COLO668 (cell line): ENCODE data around the gene HIF1AN.
"Not testable (repeated sequence)": the region's sequence is repeated elsewhere in the genome, so short reads cannot be mapped to it uniquely, and the experiment has no call there.

ENCODE experiments used
- DNase-seq: peaks from one replicate; lab custom pipeline; 2025; ENCODE audit not compliant: unreplicated experiment; lab: John Stamatoyannopoulos, UW

HIF1AN gene

DNA sequence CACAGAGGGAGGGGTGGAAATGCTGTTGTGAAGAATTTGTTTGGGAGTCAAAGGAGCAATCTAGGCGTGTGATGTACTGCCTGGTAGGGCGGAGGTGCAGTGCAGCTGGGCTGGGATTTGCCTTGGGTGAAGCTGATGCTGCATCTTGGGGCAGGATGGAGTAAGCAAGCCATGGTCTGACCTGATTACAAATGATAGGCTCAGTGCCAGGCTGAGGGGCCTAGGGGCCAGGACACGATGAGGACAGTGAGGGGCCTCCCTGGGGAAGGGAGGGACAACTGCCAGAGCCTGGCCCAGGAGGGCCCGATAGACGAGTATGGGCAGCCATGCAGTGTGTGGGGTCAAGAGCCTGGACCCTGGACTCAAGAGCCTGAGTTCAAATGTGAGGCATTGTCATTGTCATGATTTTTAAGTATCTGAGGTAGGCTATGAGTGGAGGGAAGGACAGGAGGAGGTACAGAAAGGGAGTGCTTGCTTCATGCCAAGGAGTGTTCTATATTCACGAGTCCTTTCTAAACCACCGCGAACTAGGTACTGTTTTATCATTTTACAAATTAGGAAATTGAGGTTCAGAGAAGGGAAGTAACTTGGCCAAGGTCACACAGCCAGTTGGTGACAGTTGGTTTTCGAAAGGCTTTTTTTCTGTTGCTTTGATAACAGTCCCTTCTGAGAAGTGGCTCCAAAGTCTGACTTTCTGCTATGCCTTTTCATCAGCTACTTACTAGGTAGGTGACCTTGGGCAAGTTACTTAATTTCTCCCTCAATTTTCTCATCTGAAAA, 29.7 kb downstream of the HIF1AN start:
- DNase-seq, result no peak

- DNase-seq, result no peak
Measured at GRCh38 chr10:100566561-100566960, 30.8 kb downstream of the HIF1AN start.

DNA sequence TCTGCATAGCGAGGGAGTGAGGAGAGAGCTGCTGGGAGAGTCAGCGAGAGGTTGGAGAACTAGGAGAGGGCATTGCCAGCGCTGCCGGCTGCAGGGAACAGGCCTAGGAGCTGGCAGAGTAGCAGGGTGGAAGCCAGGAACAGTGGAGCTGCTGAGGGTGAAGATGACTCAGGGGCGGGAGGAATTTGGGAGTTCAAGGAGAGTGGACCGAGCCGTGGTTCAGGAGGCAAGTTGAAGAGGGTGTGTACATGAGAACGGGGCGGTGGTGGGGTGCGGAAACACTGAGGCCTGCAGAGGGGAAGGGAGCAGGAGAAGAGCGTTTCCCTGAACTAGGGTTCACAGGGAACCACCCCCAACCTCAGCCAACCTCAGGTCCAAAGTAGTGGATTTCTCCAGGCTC, 31.5 kb downstream of the HIF1AN start:
- no peak for DNase-seq

GRCh38 chr10:100567826-100568225, 32.1 kb downstream of the HIF1AN start:
- no peak for DNase-seq

DNA sequence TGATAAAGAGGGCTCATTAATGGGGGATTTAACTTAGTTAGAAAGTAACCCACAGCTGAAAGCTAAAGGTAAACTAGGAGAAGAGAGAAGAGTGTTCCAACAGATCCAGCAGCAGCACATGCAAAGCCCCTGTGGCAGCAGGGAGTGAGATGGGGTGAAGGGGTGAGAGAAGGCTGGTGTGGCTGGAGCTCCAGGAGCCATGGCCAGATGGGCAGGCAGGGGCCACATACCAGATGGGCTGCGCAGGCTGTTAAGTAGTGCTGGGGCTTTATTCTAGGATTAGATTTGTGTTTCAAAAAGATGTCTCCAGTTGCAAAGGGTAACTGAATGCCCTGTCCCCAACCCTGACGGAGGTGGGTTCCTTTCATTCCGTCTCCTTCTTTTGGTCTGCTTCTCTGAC, 33.2 kb downstream of the HIF1AN start:
- DNase-seq, result no peak

DNA sequence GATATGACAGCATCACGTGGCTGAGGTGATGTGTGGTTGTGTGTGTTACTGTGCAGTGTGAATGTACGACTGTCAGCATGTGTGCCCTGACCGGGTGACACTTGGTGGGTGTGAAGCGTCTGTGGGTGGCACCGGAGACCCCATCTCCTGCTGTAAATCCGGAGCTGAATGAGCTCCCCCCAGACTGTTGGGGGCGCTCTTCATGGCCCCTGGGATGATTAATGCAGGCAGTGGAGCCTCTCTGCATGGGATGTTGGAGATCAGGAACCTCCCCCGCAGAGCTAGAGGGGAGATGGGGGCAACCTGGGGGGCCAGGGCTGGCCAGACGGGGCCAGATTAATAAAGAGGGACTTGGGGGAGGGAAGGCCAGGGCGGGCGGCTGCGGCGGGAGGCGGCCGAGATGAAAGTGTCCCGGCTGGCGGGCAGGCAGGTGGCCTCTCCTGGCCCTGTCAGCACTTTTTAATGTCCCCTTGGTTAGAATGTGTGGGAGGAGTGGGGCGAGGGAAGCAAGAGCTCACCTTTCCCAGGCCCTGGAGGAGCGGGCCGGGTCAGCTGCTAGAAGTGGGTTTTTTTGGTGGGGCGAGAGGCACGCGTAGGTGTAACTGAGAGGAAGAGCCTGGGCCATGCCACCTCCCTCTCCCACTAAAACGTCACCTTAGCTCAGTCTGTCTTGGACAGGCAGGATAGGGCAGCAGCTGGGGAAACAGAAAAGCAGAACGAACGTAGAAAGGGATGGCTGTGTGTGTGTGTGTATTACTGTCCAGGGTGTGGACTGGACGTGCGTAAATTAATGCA, 34.1 kb downstream of the HIF1AN start:
- no peak for DNase-seq

- DNase-seq, result no peak
Measured at GRCh38 chr10:100570506-100570905, 34.8 kb downstream of the HIF1AN start.

DNA sequence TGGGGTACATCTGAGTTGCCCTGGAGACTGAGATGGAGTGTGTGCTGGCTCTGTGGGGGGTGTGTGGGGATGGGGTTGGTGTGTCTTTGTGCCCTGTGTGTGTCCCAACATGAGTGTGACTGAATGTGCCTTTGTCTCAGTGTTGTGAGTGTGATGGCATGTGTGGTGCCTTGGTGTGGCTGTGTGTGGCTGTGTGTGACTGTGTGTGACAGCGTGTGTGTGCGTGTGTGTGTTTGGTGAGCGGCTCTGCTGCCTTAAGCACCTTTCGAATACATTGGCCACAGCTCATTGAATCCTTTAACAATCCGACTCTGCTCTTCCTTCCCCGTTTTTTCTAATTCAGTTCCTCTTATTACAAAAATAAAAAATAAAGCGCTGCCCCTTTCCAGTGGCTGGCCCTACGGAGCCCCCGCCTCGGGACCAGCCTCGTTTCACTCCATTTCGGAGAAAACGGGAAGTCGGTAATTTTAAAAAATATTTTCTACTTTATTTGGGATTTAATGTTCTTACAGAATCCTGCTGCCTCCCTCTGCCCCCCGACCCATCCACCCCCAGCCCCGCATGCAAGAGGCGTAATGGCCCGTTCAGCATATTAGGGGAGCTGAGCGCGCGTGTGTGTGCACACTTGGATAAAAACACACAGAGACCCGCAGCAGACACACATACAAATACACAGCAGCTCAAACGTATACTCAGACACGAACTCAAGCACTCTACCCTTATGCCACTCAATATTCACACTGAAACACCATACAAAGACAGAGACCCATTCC, 35.5 kb downstream of the HIF1AN start:
- no peak for DNase-seq

GRCh38 chr10:100575146-100575545, 39.4 kb downstream of the HIF1AN start:
- DNase-seq, result not testable (repeated sequence)

DNA sequence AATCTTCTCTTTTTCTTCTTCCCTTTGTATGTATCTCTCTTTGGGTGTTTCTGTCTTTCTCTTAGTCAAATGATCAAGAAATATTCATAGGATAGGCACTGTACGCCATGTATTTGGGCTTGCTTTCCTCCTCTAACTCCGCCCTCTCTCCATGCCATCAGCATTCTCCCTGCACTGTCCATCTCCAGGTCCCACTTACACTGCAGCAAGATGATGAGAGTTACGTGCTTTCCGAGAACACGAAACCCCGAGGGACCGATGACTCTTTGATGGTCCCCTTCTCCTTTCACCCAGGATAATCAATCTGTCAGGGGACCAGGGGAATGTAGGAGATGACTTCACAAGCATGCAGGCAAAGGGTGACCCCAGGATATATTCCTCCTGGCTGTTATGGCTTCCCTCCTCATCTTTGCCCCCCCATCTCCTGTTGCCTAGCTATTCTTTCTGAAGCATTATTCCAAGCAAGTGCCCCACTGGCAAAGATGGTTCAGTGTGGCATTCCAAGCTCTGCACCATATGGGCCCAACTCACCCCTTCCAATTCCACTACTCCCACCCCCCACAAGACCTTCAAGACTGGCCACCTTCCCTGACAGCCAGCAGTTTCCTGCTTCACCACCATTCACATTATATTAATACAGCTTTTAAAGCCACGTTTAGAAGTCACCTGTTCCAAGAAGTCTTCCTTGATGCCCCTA, 40.0 kb downstream of the HIF1AN start:
- DNase-seq, result no peak

DNA sequence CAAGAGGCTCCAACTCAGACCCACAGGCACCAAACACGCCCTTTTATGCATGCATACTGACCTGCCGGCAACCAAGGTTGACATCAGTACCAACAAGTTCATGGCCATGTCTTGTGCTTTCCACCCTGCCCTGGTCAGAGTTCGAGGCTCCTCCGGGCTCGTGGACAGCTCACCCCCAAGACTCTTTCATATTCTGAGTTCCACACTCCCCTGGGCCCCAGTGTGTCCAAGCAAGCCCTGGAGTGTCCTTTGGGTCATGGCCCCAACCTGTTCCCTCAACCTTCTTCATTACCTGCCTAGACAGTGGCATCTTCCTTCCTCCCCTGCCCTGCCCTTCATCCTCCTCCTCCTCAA, 40.5 kb downstream of the HIF1AN start:
- DNase-seq, result no peak

DNA sequence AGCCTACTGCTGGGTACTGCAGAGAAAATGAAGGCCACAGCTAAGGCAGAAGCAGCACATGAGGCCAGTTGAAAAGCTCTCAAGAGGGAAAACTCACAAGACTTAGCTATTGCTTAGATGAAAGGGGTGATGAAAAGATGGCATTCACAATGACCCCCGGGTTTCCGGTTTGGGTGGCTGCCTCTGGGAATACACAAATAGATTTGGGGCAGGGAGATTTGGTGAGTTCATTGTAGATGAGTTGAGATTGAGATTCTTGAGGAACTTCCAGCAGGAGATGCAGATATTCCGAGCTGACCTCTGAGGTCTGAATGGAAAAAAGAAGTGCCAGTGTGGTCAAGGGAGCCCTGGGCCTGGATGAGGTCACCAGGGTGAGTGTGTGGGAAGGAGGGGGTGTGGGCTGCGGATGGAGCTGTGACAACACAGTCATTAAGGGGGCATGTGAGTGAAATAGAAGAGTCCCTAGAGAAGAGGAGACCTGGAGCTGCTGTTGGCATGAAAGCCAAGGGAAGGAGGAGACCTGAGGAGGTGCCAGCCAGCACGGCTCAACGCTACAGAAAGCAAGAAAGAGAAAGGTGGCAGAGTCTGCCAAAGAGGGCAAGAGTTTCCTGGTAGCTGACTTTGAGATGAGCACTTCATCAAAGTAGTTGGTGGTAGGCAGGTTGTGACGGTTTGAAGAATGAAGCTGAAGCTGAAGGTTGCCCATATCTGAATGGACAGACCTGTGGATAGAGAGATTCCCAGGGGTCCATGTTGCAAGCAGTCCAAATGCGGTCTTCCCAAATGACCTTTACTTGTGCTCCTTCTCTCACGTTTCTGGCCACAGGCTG, 43.7 kb downstream of the HIF1AN start:
- DNase-seq, result no peak

DNA sequence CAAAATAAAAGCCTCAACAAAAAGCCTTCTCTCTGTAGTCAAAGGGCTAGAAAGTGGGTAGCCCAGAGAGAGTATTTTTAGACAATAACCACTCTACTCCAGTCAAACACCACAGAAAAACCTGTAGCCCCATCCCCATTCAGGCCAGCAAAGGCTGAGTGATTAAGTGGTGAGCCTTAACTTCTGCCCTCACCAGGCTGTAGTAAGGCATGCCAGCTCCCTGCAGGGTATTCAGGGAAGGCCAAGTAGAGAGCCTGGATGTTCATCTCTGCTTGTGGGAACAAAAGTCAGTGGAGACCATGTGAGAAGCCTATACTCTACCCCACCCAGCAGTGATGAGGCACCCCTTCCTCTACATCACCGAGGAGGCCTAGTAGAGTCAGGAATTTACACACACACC, 51.2 kb downstream of the HIF1AN start:
- DNase-seq, result no peak

- DNase-seq, result no peak
Measured at GRCh38 chr10:100598166-100598565, 62.4 kb downstream of the HIF1AN start.

DNA sequence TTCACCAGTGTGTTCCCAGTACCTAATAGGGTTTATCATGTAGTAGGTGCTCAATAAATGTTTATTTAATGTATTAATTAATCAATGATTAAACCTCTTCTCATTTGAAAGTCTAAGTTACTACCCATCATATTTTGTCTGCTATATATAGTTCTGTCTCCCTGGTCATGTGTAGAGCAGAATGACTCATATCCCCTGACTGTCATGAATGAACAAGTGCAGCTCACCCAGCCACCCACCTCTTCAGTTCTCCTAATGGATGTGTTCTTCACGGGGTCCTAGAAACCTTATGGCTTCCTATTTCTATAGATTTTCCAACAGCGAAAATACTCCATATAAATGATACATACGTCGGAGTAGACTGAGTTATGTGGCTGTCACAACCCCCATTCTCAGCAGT, 64.5 kb downstream of the HIF1AN start:
- no peak for DNase-seq

GRCh38 chr10:100607439-100607838, 71.7 kb downstream of the HIF1AN start:
- DNase-seq, result no peak
